ENCODE results near the gene C10orf53.
"Not testable (repeated sequence)": the region's sequence is repeated elsewhere in the genome, so short reads cannot be mapped to it uniquely, and the experiment has no call there.

C10orf53 gene

DNA sequence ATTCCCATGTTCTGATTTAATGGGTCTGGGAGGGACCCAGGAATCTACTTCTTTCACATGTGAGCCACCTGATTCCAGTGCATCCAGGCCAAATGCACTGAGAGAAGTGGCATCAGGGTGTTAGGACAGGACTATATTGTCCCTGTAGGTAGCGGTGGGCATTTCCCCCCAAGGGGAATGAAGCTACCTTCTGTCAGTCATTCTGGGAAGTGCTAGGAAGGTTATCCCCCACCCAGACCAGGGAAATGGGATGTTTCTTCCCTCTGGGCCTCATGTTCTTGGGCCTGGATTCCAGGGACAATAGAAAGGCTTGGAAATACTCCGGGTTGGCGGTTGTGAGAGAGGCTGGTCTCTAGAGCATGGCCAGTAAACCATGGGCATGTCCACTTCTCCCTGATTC lies 20.8 kb downstream of the C10orf53 start:
- H3K27me3 ChIP-seq (ENCODE audit: control insufficient read depth, insufficient read depth, low read length) = no peaks in the 10 kb centered on the region
- no peak overlapping the region for H3K9ac ChIP-seq (ENCODE audit: low read length)
- H3K4me1 ChIP-seq (ENCODE audit: control insufficient read depth, insufficient read depth, low read length) = no peaks in the 10 kb centered on the region
- no peaks in the 10 kb centered on the region for H3K36me3 ChIP-seq (ENCODE audit: control insufficient read depth, insufficient read depth, low read length)
- no peak overlapping the region for H3K4me3 ChIP-seq (ENCODE audit: low read length)
- H3K9me3 ChIP-seq (ENCODE audit: control insufficient read depth, low read length) = no peaks in the 10 kb centered on the region

- H3K4me1 ChIP-seq (ENCODE audit: control insufficient read depth, insufficient read depth, low read length) = no peaks in the 10 kb centered on the region
- no peaks in the 10 kb centered on the region for H3K36me3 ChIP-seq (ENCODE audit: control insufficient read depth, insufficient read depth, low read length)
- no peak overlapping the region for H3K4me3 ChIP-seq (ENCODE audit: low read length)
- H3K9me3 ChIP-seq (ENCODE audit: control insufficient read depth, low read length) = no peaks in the 10 kb centered on the region
- H3K27me3 ChIP-seq (ENCODE audit: control insufficient read depth, insufficient read depth, low read length) = no peaks in the 10 kb centered on the region
- H3K9ac ChIP-seq (ENCODE audit: low read length) = no peak overlapping the region
Observed at GRCh38 chr10:49700997-49701396, 21.5 kb downstream of the C10orf53 start.

GRCh38 chr10:49707585-49707984 lies 28.1 kb downstream of the C10orf53 start:
- Histone ChIP-seq H3K4me1 (ENCODE audit: control insufficient read depth, insufficient read depth, low read length) (no peaks in the 10 kb centered on the region), H3K9me3 (ENCODE audit: control insufficient read depth, low read length) (no peaks in the 10 kb centered on the region), H3K4me3 (ENCODE audit: low read length) (no peak overlapping the region)

GRCh38 chr10:49709934-49710333 lies 30.5 kb downstream of the C10orf53 start:
- Histone ChIP-seq H3K9ac (ENCODE audit: low read length) (no peak overlapping the region), H3K36me3 (ENCODE audit: control insufficient read depth, insufficient read depth, low read length) (no peaks in the 10 kb centered on the region), H3K4me1 (ENCODE audit: control insufficient read depth, insufficient read depth, low read length) (no peaks in the 10 kb centered on the region), H3K9me3 (ENCODE audit: control insufficient read depth, low read length) (no peaks in the 10 kb centered on the region), H3K4me3 (ENCODE audit: low read length) (no peak overlapping the region), H3K27me3 (ENCODE audit: control insufficient read depth, insufficient read depth, low read length) (no peaks in the 10 kb centered on the region)

More at GRCh38 chr10:49707585-49707984, 28.1 kb downstream of the C10orf53 start:
- no peaks in the 10 kb centered on the region for H3K27me3 ChIP-seq (ENCODE audit: control insufficient read depth, insufficient read depth, low read length)
- H3K36me3 ChIP-seq (ENCODE audit: control insufficient read depth, insufficient read depth, low read length) = no peaks in the 10 kb centered on the region
- no peak overlapping the region for H3K9ac ChIP-seq (ENCODE audit: low read length)

- Histone ChIP-seq H3K4me1 (ENCODE audit: control insufficient read depth, insufficient read depth, low read length) (no peaks in the 10 kb centered on the region), H3K36me3 (ENCODE audit: control insufficient read depth, insufficient read depth, low read length) (no peaks in the 10 kb centered on the region), H3K4me3 (ENCODE audit: low read length) (no peak overlapping the region), H3K27me3 (ENCODE audit: control insufficient read depth, insufficient read depth, low read length) (no peaks in the 10 kb centered on the region), H3K9me3 (ENCODE audit: control insufficient read depth, low read length) (no peaks in the 10 kb centered on the region), H3K9ac (ENCODE audit: low read length) (no peak overlapping the region)
Observed at GRCh38 chr10:49710966-49711365, 31.5 kb downstream of the C10orf53 start.

GRCh38 chr10:49711481-49711880 lies 32.0 kb downstream of the C10orf53 start:
- Histone ChIP-seq H3K36me3 (ENCODE audit: control insufficient read depth, insufficient read depth, low read length) (no peaks in the 10 kb centered on the region), H3K4me3 (ENCODE audit: low read length) (no peak overlapping the region), H3K4me1 (ENCODE audit: control insufficient read depth, insufficient read depth, low read length) (no peaks in the 10 kb centered on the region), H3K9me3 (ENCODE audit: control insufficient read depth, low read length) (no peaks in the 10 kb centered on the region), H3K27me3 (ENCODE audit: control insufficient read depth, insufficient read depth, low read length) (no peaks in the 10 kb centered on the region), H3K9ac (ENCODE audit: low read length) (no peak overlapping the region)

DNA sequence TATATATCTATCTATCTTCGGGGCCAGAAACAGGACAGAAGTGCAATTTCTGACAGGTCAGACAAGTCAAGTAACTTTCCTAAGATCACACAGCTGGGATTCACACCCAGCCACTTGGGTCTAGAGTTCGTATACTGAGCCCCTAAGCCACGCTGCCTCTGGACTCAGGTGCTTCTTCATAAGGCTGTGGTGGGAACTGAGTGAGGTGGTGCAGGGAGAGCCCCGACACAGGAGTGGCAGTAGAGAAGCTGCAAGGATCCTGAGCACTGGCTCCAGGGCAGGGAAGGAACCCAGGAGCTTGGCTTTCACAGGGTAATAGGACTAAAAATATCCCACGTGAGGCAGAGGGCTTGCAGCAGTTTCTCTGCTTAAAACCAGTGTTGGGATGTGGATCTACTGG lies 33.8 kb downstream of the C10orf53 start:
- Histone ChIP-seq H3K9ac (ENCODE audit: low read length) (no peak overlapping the region), H3K9me3 (ENCODE audit: control insufficient read depth, low read length) (no peaks in the 10 kb centered on the region), H3K27me3 (ENCODE audit: control insufficient read depth, insufficient read depth, low read length) (no peaks in the 10 kb centered on the region), H3K36me3 (ENCODE audit: control insufficient read depth, insufficient read depth, low read length) (no peaks in the 10 kb centered on the region), H3K4me1 (ENCODE audit: control insufficient read depth, insufficient read depth, low read length) (no peaks in the 10 kb centered on the region), H3K4me3 (ENCODE audit: low read length) (no peak overlapping the region)

DNA sequence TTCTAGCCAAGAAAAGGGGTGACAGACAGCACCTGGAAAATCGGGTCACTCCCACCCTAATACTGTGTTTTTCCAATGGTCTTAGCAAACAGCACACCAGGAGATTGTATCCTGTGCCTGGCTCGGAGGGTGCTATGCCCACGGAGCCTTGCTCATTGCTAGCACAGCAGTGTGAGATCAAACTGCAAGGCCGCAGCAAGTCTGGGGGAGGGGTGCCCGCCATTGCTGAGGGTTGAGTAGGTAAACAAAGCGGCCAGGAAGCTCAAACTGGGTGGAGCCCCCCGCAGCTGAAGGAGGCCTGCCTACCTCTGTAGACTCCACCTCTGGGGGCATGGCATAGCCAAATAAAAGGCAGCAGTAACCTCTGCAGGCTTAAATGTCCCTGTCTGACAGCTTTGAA lies 35.7 kb downstream of the C10orf53 start:
- not testable (repeated sequence) for H3K4me3 ChIP-seq (ENCODE audit: low read length); H3K9me3 ChIP-seq (ENCODE audit: control insufficient read depth, low read length); H3K9ac ChIP-seq (ENCODE audit: low read length); H3K36me3 ChIP-seq (ENCODE audit: control insufficient read depth, insufficient read depth, low read length); H3K4me1 ChIP-seq (ENCODE audit: control insufficient read depth, insufficient read depth, low read length); H3K27me3 ChIP-seq (ENCODE audit: control insufficient read depth, insufficient read depth, low read length)

- H3K9me3 ChIP-seq (ENCODE audit: control insufficient read depth, low read length) = no peaks in the 10 kb centered on the region
- no peak overlapping the region for H3K9ac ChIP-seq (ENCODE audit: low read length)
- no peaks in the 10 kb centered on the region for H3K4me1 ChIP-seq (ENCODE audit: control insufficient read depth, insufficient read depth, low read length)
- no peak overlapping the region for H3K4me3 ChIP-seq (ENCODE audit: low read length)
- no peaks in the 10 kb centered on the region for H3K27me3 ChIP-seq (ENCODE audit: control insufficient read depth, insufficient read depth, low read length)
- H3K36me3 ChIP-seq (ENCODE audit: control insufficient read depth, insufficient read depth, low read length) = no peaks in the 10 kb centered on the region
Observed at GRCh38 chr10:49726593-49726992, 47.1 kb downstream of the C10orf53 start.

DNA sequence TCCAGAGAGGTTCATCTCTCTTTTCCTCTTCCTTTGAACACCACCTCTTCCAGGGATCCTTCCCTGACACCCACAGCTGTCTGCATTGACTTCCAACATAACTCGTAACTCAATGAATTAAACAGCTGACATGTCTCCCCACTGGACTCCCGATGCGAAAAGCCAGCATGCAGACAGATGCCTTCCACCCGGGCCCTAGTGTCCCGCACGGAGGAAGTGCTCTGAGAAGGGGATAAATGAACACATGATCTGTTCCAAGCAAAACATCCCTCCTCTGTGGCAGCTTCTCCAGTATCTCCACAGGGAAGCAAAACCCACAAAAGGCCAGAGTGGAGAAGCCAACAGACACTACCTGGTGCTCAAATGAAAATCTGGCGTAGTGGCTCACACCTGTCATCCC lies 54.4 kb downstream of the C10orf53 start:
- Histone ChIP-seq H3K4me3 (ENCODE audit: low read length) (no peak overlapping the region), H3K4me1 (ENCODE audit: control insufficient read depth, insufficient read depth, low read length) (no peaks in the 10 kb centered on the region), H3K9ac (ENCODE audit: low read length) (no peak overlapping the region), H3K9me3 (ENCODE audit: control insufficient read depth, low read length) (no peaks in the 10 kb centered on the region), H3K36me3 (ENCODE audit: control insufficient read depth, insufficient read depth, low read length) (no peaks in the 10 kb centered on the region), H3K27me3 (ENCODE audit: control insufficient read depth, insufficient read depth, low read length) (no peaks in the 10 kb centered on the region)

- Histone ChIP-seq H3K4me1 (ENCODE audit: control insufficient read depth, insufficient read depth, low read length) (no peaks in the 10 kb centered on the region), H3K9ac (ENCODE audit: low read length) (no peak overlapping the region), H3K36me3 (ENCODE audit: control insufficient read depth, insufficient read depth, low read length) (no peaks in the 10 kb centered on the region), H3K27me3 (ENCODE audit: control insufficient read depth, insufficient read depth, low read length) (no peaks in the 10 kb centered on the region), H3K4me3 (ENCODE audit: low read length) (no peak overlapping the region), H3K9me3 (ENCODE audit: control insufficient read depth, low read length) (no peaks in the 10 kb centered on the region)
Observed at GRCh38 chr10:49734676-49735075, 55.2 kb downstream of the C10orf53 start.

- no peak overlapping the region for H3K9ac ChIP-seq (ENCODE audit: low read length)
- no peaks in the 10 kb centered on the region for H3K4me1 ChIP-seq (ENCODE audit: control insufficient read depth, insufficient read depth, low read length)
- H3K4me3 ChIP-seq (ENCODE audit: low read length) = no peak overlapping the region
- no peaks in the 10 kb centered on the region for H3K27me3 ChIP-seq (ENCODE audit: control insufficient read depth, insufficient read depth, low read length)
- no peaks in the 10 kb centered on the region for H3K9me3 ChIP-seq (ENCODE audit: control insufficient read depth, low read length)
- H3K36me3 ChIP-seq (ENCODE audit: control insufficient read depth, insufficient read depth, low read length) = no peaks in the 10 kb centered on the region
Observed at GRCh38 chr10:49735161-49735560, 55.7 kb downstream of the C10orf53 start.

- Histone ChIP-seq H3K9ac (ENCODE audit: low read length) (no peak overlapping the region), H3K9me3 (ENCODE audit: control insufficient read depth, low read length) (no peaks in the 10 kb centered on the region), H3K4me1 (ENCODE audit: control insufficient read depth, insufficient read depth, low read length) (no peaks in the 10 kb centered on the region), H3K36me3 (ENCODE audit: control insufficient read depth, insufficient read depth, low read length) (no peaks in the 10 kb centered on the region), H3K4me3 (ENCODE audit: low read length) (no peak overlapping the region), H3K27me3 (ENCODE audit: control insufficient read depth, insufficient read depth, low read length) (no peaks in the 10 kb centered on the region)
Observed at GRCh38 chr10:49735848-49736563, 56.6 kb downstream of the C10orf53 start.
